ENCODE data around the gene B4GALT5.

DNA sequence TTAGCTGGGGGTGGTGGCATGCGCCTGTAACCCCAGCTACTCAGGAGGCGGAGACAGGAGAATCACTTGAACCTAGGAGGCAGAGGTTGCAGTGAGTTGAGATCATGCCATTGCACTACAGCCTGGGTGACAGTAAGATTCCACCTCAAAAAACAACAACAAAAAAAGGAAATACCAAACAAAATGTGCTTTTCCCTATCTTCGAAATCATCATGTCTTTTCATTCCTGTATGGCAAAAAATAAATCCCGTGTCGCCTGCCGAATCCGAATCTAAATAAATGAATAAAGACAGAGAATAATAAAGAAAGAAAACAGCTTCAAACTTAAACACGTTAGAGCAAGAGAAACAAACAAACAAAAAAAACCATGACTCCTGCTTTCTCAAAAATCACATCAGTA lies 11.8 kb downstream of the B4GALT5 start:
- TF ChIP-seq, protein P1, sequence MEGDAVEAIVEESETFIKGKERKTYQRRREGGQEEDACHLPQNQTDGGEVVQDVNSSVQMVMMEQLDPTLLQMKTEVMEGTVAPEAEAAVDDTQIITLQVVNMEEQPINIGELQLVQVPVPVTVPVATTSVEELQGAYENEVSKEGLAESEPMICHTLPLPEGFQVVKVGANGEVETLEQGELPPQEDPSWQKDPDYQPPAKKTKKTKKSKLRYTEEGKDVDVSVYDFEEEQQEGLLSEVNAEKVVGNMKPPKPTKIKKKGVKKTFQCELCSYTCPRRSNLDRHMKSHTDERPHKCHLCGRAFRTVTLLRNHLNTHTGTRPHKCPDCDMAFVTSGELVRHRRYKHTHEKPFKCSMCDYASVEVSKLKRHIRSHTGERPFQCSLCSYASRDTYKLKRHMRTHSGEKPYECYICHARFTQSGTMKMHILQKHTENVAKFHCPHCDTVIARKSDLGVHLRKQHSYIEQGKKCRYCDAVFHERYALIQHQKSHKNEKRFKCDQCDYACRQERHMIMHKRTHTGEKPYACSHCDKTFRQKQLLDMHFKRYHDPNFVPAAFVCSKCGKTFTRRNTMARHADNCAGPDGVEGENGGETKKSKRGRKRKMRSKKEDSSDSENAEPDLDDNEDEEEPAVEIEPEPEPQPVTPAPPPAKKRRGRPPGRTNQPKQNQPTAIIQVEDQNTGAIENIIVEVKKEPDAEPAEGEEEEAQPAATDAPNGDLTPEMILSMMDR (optimal IDR thresholded peaks at IDR 0.05 in 1 of 3, IDR thresholded peaks at IDR 0.05 in 1 of 3, conservative IDR thresholded peaks at IDR 0.05 in 1 of 3; ENCODE audit: extremely low read depth in 1 of 3, insufficient read depth in 2 of 3, low read length in 3 of 3), result no peak
- TF ChIP-seq EZH2 (IDR thresholded peaks at IDR 0.05; ENCODE audit: low read length), result no peak
